ENCODE results near the gene SIK2.
"Not testable (repeated sequence)": the region's sequence is repeated elsewhere in the genome, so short reads cannot be mapped to it uniquely, and the experiment has no call there.

The SIK2 gene

GRCh38 chr11:111703576-111703975, 101.3 kb downstream of the SIK2 start:
- DNase-seq = no peak

- DNase-seq = no peak
Measured at GRCh38 chr11:111707039-111707690, 104.9 kb downstream of the SIK2 start.

DNA sequence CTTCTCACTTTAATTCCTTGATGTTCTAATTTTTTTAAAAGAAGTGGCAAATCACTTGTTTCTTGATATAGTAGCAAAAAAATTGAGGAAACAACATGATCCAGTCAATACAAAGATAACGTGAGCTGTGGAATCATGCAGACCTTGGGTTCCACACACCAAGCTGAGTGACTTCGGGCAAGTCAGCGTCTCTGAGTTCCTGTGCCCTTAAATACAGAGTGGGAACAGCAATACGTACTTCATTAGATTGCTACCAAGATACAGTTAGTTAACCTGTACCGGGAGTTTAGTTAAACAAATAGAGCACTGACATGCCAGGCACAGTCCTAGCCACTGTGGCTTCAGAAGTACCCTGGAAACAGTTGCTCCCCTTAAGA, 105.4 kb downstream of the SIK2 start:
- no peak for DNase-seq

GRCh38 chr11:111714522-111714921, 112.3 kb downstream of the SIK2 start:
- no peak for DNase-seq

GRCh38 chr11:111715142-111715816, 113.0 kb downstream of the SIK2 start:
- no peak for DNase-seq

GRCh38 chr11:111717660-111718059, 115.4 kb downstream of the SIK2 start:
- not testable (repeated sequence) for DNase-seq

- DNase-seq = no peak
Measured at GRCh38 chr11:111718436-111718835, 116.2 kb downstream of the SIK2 start.

GRCh38 chr11:111718859-111719258, 116.6 kb downstream of the SIK2 start:
- DNase-seq = no peak

DNA sequence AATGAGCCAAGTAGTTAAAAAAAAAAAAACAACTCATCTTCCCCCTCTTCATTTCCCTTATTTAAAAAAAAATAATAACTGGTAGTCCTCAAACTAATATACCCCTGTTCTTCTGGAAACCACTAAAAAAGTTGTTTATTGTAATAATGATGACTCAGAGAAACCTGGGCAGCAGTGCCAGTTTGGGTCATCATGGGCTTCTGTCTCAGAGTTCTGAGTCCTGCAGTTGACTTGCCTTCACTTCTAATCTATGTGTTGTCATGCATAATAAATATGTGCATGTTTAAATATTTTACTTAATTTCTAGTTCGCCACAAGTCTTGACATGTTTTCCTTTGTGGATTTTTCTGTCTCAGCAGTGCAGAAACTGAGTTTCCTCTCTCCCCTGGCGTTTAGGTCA, 117.1 kb downstream of the SIK2 start:
- no peak for DNase-seq

- DNase-seq = no peak
Measured at GRCh38 chr11:111720801-111721494, 118.7 kb downstream of the SIK2 start.

GRCh38 chr11:111722501-111722900, 120.3 kb downstream of the SIK2 start:
- DNase-seq = no peak

DNA sequence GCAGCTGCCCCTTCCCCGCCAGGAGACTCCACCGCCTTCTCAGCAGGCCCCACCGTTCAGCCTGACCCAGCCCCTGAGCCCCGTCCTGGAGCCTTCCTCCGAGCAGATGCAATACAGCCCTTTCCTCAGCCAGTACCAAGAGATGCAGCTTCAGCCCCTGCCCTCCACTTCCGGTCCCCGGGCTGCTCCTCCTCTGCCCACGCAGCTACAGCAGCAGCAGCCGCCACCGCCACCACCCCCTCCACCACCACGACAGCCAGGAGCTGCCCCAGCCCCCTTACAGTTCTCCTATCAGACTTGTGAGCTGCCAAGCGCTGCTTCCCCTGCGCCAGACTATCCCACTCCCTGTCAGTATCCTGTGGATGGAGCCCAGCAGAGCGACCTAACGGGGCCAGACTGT, 121.3 kb downstream of the SIK2 start:
- no peak for DNase-seq

GRCh38 chr11:111724615-111725129, 122.4 kb downstream of the SIK2 start:
- no peak for DNase-seq

- no peak for DNase-seq
Measured at GRCh38 chr11:111725621-111726020, 123.4 kb downstream of the SIK2 start.

DNA sequence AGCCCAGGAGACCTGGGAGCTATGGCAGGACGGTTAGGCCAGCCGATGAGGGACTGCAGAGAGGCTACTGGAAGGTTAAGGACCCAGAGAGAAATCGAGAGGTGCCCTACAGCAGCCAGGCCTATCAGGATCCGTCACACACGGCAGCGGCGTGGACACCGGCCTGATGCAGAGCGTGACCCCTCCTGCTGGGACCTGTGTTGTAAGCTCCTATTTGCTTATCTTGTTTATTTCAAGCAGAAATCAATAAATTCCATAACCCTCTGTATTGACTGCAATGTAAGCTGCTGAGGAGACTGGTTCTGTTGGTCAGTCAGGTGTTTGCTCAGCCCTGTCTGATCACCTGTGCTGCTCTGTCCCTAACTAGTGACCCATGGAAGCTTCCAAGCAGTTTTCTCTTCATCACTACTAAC, 124.1 kb downstream of the SIK2 start:
- DNase-seq = no peak

DNA sequence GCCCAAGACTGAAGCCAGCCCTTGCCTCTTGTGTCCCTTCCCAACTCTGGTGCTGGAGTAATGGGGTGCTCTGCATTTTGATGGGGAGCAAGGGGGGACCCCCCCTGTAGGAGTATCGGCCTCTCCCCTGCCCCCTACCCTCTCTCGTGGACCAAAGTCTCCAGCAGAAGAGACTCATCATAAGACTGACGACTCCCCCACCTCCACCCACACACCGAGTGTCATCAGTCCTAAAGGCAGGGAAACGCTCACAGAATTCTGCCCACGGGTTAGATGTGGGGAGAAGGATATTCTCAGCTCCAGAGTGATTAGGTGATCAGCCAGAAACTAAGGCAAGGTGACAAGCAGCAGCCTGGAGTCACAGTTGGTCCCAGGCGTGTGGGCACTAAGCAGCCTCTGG, 125.2 kb downstream of the SIK2 start:
- no peak for DNase-seq

- no peak for DNase-seq
Measured at GRCh38 chr11:111729071-111729830, 127.0 kb downstream of the SIK2 start.

- no peak for DNase-seq
Measured at GRCh38 chr11:111729831-111730311, 127.6 kb downstream of the SIK2 start.

DNA sequence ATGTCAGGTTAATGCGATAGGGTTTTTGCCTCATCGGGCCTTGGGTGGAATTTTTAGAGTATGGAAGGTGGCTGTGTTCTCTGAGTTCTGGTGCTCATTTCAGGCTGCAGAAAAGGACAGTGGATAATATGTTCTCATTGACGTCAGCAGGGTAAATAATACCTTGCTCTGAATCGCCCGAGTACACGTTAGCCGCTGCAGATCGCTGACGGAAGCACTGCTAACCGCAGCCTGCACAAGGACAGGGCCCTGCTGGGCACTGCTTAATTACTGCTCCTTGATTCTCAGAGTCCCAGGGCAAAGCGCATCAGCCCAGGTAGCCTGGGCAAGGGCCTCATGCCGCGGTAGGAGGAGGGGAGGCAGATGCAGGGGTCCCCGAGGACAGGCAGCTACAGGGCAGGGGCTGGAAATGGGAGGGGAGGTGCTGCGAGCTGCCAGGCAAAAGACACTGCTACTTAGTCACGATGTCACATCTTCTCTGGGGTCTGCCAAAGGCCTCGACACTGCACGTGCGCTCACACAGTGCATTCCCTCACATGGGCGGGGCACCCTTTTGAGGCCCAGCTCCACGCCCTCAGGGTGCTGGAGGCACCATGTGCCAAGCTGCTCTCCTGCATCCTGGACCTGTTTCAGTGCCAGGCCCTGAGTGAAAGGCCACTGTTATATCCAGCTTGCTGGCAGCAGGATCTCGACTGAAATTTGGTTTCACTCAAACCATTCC, 128.8 kb downstream of the SIK2 start:
- DNase-seq = no peak

GRCh38 chr11:111731821-111732220, 129.6 kb downstream of the SIK2 start:
- DNase-seq = no peak

DNA sequence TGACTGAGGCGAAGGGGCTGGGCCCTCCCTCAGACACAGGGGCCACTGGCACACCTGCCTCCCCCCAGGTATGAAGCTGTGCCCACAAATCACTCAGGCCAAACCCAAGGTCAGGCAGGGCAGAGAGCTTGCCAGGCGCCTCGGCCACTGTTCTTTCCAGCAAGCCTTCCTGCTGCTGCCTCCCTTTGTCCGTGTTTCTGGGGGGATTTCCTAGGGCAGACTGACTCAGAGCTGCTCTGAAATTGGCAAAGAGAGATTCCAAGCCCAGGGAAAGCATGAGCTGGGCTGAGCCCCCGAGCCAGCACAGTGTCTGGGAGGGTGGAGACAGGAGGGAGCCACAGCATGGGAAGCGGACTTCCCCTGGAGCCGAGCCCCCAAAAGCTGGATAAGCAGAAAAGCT, 130.8 kb downstream of the SIK2 start:
- no peak for DNase-seq

- no peak for DNase-seq
Measured at GRCh38 chr11:111733611-111734088, 131.4 kb downstream of the SIK2 start.
